ENCODE measurements around the gene CSRNP3.

The CSRNP3 gene

DNA sequence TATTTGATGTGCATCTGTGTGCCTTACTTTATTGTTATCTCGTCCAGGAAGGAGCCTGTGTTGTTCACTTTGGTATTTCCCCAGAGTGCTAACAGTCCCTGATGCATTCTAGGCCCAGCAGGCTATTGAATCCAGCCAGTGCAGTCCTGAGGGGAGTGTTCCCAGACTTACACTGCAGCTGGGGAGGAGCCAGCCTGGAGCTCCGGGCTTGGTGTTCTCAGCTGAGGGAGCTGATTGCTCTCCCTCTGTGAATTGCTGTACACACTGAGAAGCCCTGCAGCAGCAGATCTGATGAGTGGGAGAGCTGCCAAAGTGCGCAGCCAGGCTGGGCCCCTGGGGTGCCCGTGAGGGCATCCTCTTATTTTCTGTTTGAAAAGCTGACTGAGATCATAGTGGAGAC is 165.4 kb downstream of the CSRNP3 start (continued):
- TF ChIP-seq, protein P1, sequence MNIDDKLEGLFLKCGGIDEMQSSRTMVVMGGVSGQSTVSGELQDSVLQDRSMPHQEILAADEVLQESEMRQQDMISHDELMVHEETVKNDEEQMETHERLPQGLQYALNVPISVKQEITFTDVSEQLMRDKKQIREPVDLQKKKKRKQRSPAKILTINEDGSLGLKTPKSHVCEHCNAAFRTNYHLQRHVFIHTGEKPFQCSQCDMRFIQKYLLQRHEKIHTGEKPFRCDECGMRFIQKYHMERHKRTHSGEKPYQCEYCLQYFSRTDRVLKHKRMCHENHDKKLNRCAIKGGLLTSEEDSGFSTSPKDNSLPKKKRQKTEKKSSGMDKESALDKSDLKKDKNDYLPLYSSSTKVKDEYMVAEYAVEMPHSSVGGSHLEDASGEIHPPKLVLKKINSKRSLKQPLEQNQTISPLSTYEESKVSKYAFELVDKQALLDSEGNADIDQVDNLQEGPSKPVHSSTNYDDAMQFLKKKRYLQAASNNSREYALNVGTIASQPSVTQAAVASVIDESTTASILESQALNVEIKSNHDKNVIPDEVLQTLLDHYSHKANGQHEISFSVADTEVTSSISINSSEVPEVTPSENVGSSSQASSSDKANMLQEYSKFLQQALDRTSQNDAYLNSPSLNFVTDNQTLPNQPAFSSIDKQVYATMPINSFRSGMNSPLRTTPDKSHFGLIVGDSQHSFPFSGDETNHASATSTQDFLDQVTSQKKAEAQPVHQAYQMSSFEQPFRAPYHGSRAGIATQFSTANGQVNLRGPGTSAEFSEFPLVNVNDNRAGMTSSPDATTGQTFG (tag by site-specific recombination; IDR thresholded peaks at IDR 0.05; ENCODE audit: borderline replicate concordance): no peak
- TF ChIP-seq, protein P2, sequence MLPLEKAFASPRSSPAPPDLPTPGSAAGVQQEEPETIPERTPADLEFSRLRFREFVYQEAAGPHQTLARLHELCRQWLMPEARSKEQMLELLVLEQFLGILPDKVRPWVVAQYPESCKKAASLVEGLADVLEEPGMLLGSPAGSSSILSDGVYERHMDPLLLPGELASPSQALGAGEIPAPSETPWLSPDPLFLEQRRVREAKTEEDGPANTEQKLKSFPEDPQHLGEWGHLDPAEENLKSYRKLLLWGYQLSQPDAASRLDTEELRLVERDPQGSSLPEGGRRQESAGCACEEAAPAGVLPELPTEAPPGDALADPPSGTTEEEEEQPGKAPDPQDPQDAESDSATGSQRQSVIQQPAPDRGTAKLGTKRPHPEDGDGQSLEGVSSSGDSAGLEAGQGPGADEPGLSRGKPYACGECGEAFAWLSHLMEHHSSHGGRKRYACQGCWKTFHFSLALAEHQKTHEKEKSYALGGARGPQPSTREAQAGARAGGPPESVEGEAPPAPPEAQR (tag by site-specific recombination; IDR thresholded peaks at IDR 0.05): no peak
- TF ChIP-seq, protein P3, sequence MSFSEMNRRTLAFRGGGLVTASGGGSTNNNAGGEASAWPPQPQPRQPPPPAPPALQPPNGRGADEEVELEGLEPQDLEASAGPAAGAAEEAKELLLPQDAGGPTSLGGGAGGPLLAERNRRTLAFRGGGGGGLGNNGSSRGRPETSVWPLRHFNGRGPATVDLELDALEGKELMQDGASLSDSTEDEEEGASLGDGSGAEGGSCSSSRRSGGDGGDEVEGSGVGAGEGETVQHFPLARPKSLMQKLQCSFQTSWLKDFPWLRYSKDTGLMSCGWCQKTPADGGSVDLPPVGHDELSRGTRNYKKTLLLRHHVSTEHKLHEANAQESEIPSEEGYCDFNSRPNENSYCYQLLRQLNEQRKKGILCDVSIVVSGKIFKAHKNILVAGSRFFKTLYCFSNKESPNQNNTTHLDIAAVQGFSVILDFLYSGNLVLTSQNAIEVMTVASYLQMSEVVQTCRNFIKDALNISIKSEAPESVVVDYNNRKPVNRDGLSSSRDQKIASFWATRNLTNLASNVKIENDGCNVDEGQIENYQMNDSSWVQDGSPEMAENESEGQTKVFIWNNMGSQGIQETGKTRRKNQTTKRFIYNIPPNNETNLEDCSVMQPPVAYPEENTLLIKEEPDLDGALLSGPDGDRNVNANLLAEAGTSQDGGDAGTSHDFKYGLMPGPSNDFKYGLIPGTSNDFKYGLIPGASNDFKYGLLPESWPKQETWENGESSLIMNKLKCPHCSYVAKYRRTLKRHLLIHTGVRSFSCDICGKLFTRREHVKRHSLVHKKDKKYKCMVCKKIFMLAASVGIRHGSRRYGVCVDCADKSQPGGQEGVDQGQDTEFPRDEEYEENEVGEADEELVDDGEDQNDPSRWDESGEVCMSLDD (tag by site-specific recombination; IDR thresholded peaks at IDR 0.05): no peak
- TF ChIP-seq ZNF23 (tag by site-specific recombination; IDR thresholded peaks at IDR 0.05; ENCODE audit: borderline replicate concordance) (no peak), ZNF16 (tag by site-specific recombination; IDR thresholded peaks at IDR 0.05; ENCODE audit: low read depth) (no peak), KLF7 (tag by site-specific recombination; IDR thresholded peaks at IDR 0.05; ENCODE audit: borderline replicate concordance) (no peak), ZNF473 (tag by site-specific recombination; IDR thresholded peaks at IDR 0.05) (no peak), ZNF670 (tag by site-specific recombination; IDR thresholded peaks at IDR 0.05; ENCODE audit: low read depth) (no peak), REPIN1 (tag by site-specific recombination; IDR thresholded peaks at IDR 0.05; ENCODE audit: low read depth) (no peak), ZNF140 (tag by site-specific recombination; IDR thresholded peaks at IDR 0.05) (no peak), ZNF501 (tag by site-specific recombination; IDR thresholded peaks at IDR 0.05) (no peak), KLF9 (tag by site-specific recombination; IDR thresholded peaks at IDR 0.05; ENCODE audit: low read depth) (no peak), ZFP37 (tag by site-specific recombination; IDR thresholded peaks at IDR 0.05) (no peak), ZNF266 (tag by site-specific recombination; IDR thresholded peaks at IDR 0.05; ENCODE audit: low read depth) (no peak), ZNF274 (IDR thresholded peaks at IDR 0.05; ENCODE audit: low read length) (no peak), ZNF274 (tag by site-specific recombination; IDR thresholded peaks at IDR 0.05; ENCODE audit: borderline replicate concordance) (no peak), ZNF350 (tag by site-specific recombination; IDR thresholded peaks at IDR 0.05) (no peak), ZNF623 (tag by site-specific recombination; IDR thresholded peaks at IDR 0.05) (no peak), ZNF561 (tag by site-specific recombination; IDR thresholded peaks at IDR 0.05; ENCODE audit: borderline replicate concordance) (no peak), ZNF48 (tag by site-specific recombination; IDR thresholded peaks at IDR 0.05) (no peak)
- TF ChIP-seq, protein P4, sequence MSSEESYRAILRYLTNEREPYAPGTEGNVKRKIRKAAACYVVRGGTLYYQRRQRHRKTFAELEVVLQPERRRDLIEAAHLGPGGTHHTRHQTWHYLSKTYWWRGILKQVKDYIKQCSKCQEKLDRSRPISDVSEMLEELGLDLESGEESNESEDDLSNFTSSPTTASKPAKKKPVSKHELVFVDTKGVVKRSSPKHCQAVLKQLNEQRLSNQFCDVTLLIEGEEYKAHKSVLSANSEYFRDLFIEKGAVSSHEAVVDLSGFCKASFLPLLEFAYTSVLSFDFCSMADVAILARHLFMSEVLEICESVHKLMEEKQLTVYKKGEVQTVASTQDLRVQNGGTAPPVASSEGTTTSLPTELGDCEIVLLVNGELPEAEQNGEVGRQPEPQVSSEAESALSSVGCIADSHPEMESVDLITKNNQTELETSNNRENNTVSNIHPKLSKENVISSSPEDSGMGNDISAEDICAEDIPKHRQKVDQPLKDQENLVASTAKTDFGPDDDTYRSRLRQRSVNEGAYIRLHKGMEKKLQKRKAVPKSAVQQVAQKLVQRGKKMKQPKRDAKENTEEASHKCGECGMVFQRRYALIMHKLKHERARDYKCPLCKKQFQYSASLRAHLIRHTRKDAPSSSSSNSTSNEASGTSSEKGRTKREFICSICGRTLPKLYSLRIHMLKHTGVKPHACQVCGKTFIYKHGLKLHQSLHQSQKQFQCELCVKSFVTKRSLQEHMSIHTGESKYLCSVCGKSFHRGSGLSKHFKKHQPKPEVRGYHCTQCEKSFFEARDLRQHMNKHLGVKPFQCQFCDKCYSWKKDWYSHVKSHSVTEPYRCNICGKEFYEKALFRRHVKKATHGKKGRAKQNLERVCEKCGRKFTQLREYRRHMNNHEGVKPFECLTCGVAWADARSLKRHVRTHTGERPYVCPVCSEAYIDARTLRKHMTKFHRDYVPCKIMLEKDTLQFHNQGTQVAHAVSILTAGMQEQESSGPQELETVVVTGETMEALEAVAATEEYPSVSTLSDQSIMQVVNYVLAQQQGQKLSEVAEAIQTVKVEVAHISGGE (tag by site-specific recombination; conservative IDR thresholded peaks at IDR 0.05; ENCODE audit: low read depth): peak; percentile 68
- TF ChIP-seq, protein P5, sequence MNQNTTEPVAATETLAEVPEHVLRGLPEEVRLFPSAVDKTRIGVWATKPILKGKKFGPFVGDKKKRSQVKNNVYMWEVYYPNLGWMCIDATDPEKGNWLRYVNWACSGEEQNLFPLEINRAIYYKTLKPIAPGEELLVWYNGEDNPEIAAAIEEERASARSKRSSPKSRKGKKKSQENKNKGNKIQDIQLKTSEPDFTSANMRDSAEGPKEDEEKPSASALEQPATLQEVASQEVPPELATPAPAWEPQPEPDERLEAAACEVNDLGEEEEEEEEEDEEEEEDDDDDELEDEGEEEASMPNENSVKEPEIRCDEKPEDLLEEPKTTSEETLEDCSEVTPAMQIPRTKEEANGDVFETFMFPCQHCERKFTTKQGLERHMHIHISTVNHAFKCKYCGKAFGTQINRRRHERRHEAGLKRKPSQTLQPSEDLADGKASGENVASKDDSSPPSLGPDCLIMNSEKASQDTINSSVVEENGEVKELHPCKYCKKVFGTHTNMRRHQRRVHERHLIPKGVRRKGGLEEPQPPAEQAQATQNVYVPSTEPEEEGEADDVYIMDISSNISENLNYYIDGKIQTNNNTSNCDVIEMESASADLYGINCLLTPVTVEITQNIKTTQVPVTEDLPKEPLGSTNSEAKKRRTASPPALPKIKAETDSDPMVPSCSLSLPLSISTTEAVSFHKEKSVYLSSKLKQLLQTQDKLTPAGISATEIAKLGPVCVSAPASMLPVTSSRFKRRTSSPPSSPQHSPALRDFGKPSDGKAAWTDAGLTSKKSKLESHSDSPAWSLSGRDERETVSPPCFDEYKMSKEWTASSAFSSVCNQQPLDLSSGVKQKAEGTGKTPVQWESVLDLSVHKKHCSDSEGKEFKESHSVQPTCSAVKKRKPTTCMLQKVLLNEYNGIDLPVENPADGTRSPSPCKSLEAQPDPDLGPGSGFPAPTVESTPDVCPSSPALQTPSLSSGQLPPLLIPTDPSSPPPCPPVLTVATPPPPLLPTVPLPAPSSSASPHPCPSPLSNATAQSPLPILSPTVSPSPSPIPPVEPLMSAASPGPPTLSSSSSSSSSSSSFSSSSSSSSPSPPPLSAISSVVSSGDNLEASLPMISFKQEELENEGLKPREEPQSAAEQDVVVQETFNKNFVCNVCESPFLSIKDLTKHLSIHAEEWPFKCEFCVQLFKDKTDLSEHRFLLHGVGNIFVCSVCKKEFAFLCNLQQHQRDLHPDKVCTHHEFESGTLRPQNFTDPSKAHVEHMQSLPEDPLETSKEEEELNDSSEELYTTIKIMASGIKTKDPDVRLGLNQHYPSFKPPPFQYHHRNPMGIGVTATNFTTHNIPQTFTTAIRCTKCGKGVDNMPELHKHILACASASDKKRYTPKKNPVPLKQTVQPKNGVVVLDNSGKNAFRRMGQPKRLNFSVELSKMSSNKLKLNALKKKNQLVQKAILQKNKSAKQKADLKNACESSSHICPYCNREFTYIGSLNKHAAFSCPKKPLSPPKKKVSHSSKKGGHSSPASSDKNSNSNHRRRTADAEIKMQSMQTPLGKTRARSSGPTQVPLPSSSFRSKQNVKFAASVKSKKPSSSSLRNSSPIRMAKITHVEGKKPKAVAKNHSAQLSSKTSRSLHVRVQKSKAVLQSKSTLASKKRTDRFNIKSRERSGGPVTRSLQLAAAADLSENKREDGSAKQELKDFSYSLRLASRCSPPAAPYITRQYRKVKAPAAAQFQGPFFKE (tag by site-specific recombination; IDR thresholded peaks at IDR 0.05; ENCODE audit: borderline replicate concordance): no peak
- TF ChIP-seq, protein P6, sequence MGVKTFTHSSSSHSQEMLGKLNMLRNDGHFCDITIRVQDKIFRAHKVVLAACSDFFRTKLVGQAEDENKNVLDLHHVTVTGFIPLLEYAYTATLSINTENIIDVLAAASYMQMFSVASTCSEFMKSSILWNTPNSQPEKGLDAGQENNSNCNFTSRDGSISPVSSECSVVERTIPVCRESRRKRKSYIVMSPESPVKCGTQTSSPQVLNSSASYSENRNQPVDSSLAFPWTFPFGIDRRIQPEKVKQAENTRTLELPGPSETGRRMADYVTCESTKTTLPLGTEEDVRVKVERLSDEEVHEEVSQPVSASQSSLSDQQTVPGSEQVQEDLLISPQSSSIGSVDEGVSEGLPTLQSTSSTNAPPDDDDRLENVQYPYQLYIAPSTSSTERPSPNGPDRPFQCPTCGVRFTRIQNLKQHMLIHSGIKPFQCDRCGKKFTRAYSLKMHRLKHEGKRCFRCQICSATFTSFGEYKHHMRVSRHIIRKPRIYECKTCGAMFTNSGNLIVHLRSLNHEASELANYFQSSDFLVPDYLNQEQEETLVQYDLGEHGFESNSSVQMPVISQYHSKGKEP (tag by site-specific recombination; IDR thresholded peaks at IDR 0.05): 0 out of 2 replicates have a peak, but pooled peaks have one; percentile 74
